ENCODE results near the gene GP1BB.
"Not testable (repeated sequence)": the region's sequence is repeated elsewhere in the genome, so short reads cannot be mapped to it uniquely, and the experiment has no call there.

GP1BB gene

GRCh38 chr22:19694696-19695095 is 28.6 kb upstream of the GP1BB start:
- no peak for TF ChIP-seq CTCF (IDR thresholded peaks at IDR 0.05; ENCODE audit: borderline replicate concordance, insufficient read depth, low read depth, low read length)
- H3K4me3 ChIP-seq (ENCODE audit: low read depth, low read length) = no peak overlapping the region

DNA sequence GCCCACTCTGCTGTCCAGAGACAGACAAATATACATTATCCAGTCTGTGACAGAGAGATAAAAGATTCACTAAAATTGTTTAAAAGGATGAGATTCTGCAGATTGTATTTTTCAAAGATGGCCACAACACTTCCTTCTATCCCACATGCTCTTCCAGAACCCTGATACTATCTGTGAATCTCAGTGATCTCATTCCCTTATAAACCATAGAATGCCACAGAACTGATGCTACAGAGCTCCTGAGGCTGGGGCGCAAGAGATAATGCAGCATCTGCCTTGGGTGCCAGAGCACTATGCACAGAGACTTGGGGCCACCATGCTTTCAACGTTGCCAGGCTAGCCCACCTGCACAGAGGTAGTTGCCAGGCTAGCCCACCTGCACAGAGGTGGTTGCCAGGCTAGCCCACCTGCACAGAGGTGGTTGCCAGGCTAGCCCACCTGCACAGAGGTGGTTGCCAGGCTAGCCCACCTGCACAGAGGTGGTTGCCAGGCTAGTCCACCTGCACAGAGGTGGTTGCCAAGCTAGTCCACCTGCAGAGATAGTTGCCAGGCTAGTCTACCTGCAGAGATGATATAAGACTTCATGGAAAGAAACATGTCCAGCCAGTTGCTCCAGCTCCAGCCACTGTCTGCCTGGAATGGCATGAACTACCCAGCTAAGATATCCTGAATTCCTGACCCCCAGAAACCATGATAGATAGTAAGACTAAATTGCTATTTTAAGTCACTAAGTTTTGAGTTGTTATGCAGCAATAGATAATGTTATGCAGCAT is 26.6 kb upstream of the GP1BB start:
- H3K4me3 ChIP-seq (ENCODE audit: low read depth, low read length) = no peak overlapping the region
- TF ChIP-seq CTCF (IDR thresholded peaks at IDR 0.05; ENCODE audit: borderline replicate concordance, insufficient read depth, low read depth, low read length) = no peak

DNA sequence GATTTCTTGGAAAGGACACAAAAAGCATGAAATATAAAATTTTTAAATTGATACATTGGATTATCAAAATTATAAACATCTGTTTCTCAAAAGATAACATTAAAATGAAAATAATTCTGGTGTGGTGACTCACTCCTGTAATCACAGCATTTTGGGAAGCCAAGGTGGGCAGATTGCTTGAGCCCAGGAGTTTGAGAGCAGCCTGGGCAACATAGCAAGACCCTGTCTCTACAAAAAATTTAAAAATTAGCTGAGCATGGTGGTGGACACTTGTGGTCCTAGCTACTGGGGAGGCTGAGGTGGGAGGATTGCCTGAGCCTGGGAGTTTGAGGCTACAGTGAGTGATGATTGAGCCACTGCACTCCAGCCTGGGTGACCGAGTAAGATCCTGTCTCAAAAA is 25.5 kb upstream of the GP1BB start:
- H3K4me3 ChIP-seq (ENCODE audit: low read depth, low read length) = not testable (repeated sequence)

DNA sequence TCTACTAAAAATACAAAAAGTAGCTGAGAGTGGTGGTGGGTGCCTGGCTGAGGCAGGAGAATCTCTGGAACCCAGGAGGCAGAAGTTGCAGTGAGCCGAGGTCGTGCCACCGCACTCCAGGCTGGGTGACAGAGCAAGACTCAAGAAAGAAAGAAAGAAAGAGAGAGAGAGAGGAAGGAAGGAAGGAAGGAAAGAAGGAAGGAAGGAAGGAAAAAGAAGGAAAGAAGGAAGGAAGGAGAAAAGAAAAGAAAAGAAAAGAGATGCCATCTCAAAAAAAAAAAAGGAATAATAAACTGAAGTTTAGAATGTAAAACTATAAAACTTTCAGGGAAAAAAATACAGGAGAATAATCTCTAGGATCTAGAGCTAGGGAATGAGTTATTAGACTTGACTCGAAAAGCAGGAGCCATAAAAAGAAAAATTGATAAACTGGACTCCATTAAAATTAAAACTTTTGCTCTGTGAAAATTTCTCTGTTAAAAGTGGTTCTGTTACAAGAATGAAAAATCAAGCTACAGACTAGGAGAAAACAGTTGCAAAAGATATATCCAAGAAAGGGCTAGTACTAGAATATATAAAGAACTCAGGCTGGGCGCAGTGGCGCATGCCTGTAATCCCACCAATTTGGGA is 22.4 kb upstream of the GP1BB start:
- no peak overlapping the region for H3K4me3 ChIP-seq (ENCODE audit: low read depth, low read length)
- TF ChIP-seq CTCF (IDR thresholded peaks at IDR 0.05; ENCODE audit: borderline replicate concordance, insufficient read depth, low read depth, low read length) = no peak

DNA sequence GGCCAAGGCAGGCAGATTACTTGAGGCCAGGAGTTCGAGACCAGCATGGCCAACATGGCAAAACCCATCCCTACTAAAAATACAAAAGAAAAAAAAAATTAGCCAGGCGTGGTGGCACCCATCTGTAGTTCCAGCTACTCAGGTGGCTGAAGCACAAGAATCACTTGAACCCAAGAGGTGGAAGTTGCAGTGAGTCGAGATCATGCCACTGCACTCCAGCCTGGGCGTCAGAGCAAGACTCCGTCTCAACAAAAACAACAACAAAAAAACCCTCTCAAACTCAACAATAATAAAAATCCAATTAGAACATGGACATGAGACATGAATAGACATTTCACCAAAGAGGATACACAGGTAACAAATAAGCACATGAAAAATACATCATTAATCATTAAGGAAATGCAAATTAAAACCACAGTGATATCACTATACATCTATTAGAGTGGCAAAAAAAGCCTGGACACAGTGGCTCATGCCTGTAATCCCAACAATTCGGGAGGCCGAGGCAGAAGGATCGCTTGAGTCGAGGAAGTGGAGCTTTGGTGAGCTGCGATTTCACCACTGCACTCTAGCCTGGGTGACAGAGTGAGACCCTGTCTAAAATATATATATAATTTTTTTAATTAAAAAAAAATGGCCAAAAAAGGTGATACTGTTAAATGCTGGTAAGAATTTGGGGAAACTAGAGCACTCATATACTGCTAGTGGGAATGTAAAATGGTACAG is 21.8 kb upstream of the GP1BB start:
- no peak overlapping the region for H3K4me3 ChIP-seq (ENCODE audit: low read depth, low read length)
- TF ChIP-seq CTCF (IDR thresholded peaks at IDR 0.05; ENCODE audit: borderline replicate concordance, insufficient read depth, low read depth, low read length) = no peak

- no peak for TF ChIP-seq CTCF (IDR thresholded peaks at IDR 0.05; ENCODE audit: borderline replicate concordance, insufficient read depth, low read depth, low read length)
- H3K4me3 ChIP-seq (ENCODE audit: low read depth, low read length) = no peak overlapping the region
Observed at GRCh38 chr22:19703869-19704268, 19.5 kb upstream of the GP1BB start.

DNA sequence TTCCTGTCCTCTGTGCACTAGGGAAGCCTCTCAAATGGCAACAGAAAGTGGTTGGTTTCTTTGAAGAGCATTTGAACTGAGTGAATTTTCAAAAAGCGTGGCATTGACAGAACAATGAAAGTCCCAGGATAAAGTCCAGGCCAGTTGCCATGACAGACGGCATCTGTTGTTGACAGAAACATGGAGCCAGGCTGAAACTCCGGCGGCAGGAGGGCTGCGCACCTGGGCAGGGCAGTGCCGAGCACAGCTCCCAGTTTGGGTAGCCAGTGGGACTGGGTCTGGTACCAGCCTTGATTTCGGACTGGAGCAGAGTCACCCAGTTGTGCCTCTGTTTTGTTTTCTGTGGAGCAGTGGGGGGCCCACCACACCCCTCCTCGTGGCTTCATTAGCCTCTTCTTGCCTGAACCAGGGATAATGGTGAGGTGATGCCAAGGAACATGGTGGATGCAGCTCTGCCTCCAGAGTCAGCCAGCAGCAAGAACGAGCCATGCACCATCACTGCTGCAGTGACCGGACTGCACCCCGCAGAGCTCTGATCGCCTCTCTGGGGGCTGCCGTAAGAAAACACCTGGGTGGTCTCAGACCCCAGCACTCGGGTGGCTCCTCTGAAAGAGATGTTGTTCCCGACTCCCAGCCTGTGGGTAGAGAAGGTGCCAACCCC is 18.9 kb upstream of the GP1BB start:
- TF ChIP-seq CTCF (IDR thresholded peaks at IDR 0.05; ENCODE audit: borderline replicate concordance, insufficient read depth, low read depth, low read length) = no peak
- H3K4me3 ChIP-seq (ENCODE audit: low read depth, low read length) = no peak overlapping the region
